A673 (cell line): ENCODE results near the gene IL12RB2.

Experiments used
- CTCF ChIP-seq: fragments of 300-800, 200-600 bp; sonication (generic); conservative IDR thresholded peaks from 2 replicates; pipeline ENCODE4 v1.5.1; 2017; ENCODE audit warnings: low read depth, mild to moderate bottlenecking, antibody characterized with exemption, low read length, moderate library complexity, mixed read lengths
- EZH2 ChIP-seq: fragments of 200-600 bp; sonication (generic); IDR thresholded peaks from 2 replicates; pipeline ENCODE4 v1.6.1; 2017; ENCODE audit warnings: borderline replicate concordance, low read depth, mild to moderate bottlenecking, mixed read lengths, antibody characterized with exemption, low read length; ENCODE audit not compliant: poor library complexity, severe bottlenecking

- TF ChIP-seq CTCF (no peak), EZH2 (no peak)
Measured at GRCh38 chr1:67317803-67318202, 10.1 kb downstream of the IL12RB2 start.
